Keratinocyte (primary cell): ENCODE results near the gene LSM14A. TPM values are rescaled to one million over a fixed set of nuclear protein-coding genes. Genes with fewer than 3 reads are reported as not detected.
"Not testable (repeated sequence)": the region's sequence is repeated elsewhere in the genome, so short reads cannot be mapped to it uniquely, and the experiment has no call there.

Source experiments
- DNase-seq: peaks from one replicate; pipeline ENCODE4 v3.0.0-alpha.2; 2011; ENCODE audit warnings: low read depth, missing footprints, low spot score
- FAIRE-seq: peaks from 2 replicates; lab custom pipeline; 2011; peaks lifted over from hg19 to GRCh38; lab: Jason Lieb, UNC
- H2AFZ ChIP-seq: 2 replicates; pipeline ENCODE4 v1.6.0; 2012; ENCODE audit warnings: low read length, control low read depth, inconsistent platforms; ENCODE audit not compliant: control insufficient read depth
- H3K27ac ChIP-seq: 2 replicates; pipeline ENCODE4 v1.5.1; 2011; ENCODE audit warnings: low read length; ENCODE audit not compliant: control insufficient read depth, insufficient read depth
- H3K27me3 ChIP-seq: 3 replicates; pipeline ENCODE4 v1.6.0; 2011; ENCODE audit warnings: low read length; ENCODE audit not compliant: control insufficient read depth, insufficient read depth; ENCODE audit errors: extremely low read depth
- H3K36me3 ChIP-seq, 2 experiments: 2 replicates in 1 of 2; 3 replicates in 1 of 2; pipeline ENCODE4 v1.5.1; 2011; ENCODE audit warnings: low read length in 2 of 2, mild to moderate bottlenecking in 1 of 2; ENCODE audit not compliant: control insufficient read depth in 2 of 2, insufficient read depth in 2 of 2; ENCODE audit errors: extremely low read depth in 1 of 2
- H3K4me1 ChIP-seq: 3 replicates; pipeline ENCODE4 v1.5.1; 2011; ENCODE audit warnings: low read length; ENCODE audit not compliant: control insufficient read depth, insufficient read depth; ENCODE audit errors: extremely low read depth
- H3K4me2 ChIP-seq: 3 replicates; pipeline ENCODE4 v1.6.0; 2011; ENCODE audit warnings: low read depth, low read length; ENCODE audit not compliant: control insufficient read depth, insufficient read depth; ENCODE audit errors: extremely low read depth
- H3K4me3 ChIP-seq, 3 experiments: fragments of 200-600 bp in 1 of 3; sonication (generic) in 1 of 3; 2 replicates in 2 of 3; 3 replicates in 1 of 3; pipeline ENCODE4 v1.5.1; 2011 to 2016; ENCODE audit warnings: low read length in 3 of 3, mild to moderate bottlenecking in 3 of 3, control low read depth in 2 of 3, inconsistent platforms in 1 of 3, low read depth in 1 of 3, mixed read lengths in 1 of 3, mixed run types in 1 of 3, moderate library complexity in 1 of 3; ENCODE audit not compliant: control insufficient read depth in 2 of 3, insufficient read depth in 2 of 3; ENCODE audit errors: extremely low read depth in 1 of 3
- H3K79me2 ChIP-seq: 2 replicates; pipeline ENCODE4 v1.6.0; 2012; ENCODE audit warnings: low read length; ENCODE audit not compliant: control insufficient read depth, insufficient read depth
- H3K9ac ChIP-seq: 3 replicates; pipeline ENCODE4 v1.6.0; 2011; ENCODE audit warnings: low read length; ENCODE audit not compliant: control insufficient read depth, insufficient read depth; ENCODE audit errors: extremely low read depth
- H3K9me1 ChIP-seq: 3 replicates; pipeline ENCODE4 v1.6.0; 2011; ENCODE audit warnings: low read length; ENCODE audit not compliant: control insufficient read depth, insufficient read depth; ENCODE audit errors: extremely low read depth
- H3K9me3 ChIP-seq: 2 replicates; pipeline ENCODE4 v1.5.1; 2012; ENCODE audit warnings: low read depth, low read length; ENCODE audit not compliant: control insufficient read depth
- H4K20me1 ChIP-seq: 3 replicates; pipeline ENCODE4 v1.6.0; 2011; ENCODE audit warnings: low read length; ENCODE audit not compliant: control insufficient read depth, insufficient read depth; ENCODE audit errors: extremely low read depth
- EZH2 ChIP-seq: IDR thresholded peaks from one replicate; pipeline ENCODE4 v1.6.1; 2012; ENCODE audit warnings: inconsistent platforms, mild to moderate bottlenecking, low read length, moderate library complexity
- dilution Hi-C: fragments of 300-500 bp; cut with MboI; formaldehyde crosslinking; loops from one replicate; pipeline ENCODE4 v1.7.0; 2020; ENCODE audit warnings: low sequenced_read_pairs; ENCODE audit not compliant: extremely low pct_ligation_motif_present
- polyA plus RNA-seq, 5 experiments: library from polyadenylated mRNA; depleted of rRNA in 3 of 5; stranded (reverse) in 3 of 5; stranded (forward) in 1 of 5; unstranded in 1 of 5; fragments of >200 nt; gene quantifications; 1 replicate in 1 of 5; 2 replicates in 3 of 5; 3 replicates in 1 of 5; pipeline versions ENCODE4 v1.2.1 to v1.2.3, GENCODE V29; 2011 to 2012; ENCODE audit warnings: missing spikeins in 2 of 5, low read depth in 1 of 5, low replicate concordance in 1 of 5
- TF ChIP-seq, protein P1 (sequence below), 3 experiments: IDR thresholded peaks in 1 of 3; conservative IDR thresholded peaks in 1 of 3; optimal IDR thresholded peaks in 1 of 3; 2 replicates in 2 of 3; 3 replicates in 1 of 3; pipeline versions ENCODE3 to v1.5.1; 2011; ENCODE audit warnings: low read length in 3 of 3, mild to moderate bottlenecking in 3 of 3, moderate library complexity in 2 of 3, control low read depth in 1 of 3, inconsistent platforms in 1 of 3; ENCODE audit not compliant: insufficient read depth in 2 of 3; ENCODE audit errors: extremely low read depth in 1 of 3

The LSM14A gene
- polyA plus RNA-seq, 1 donor (not counting 4 experiments of a cell fraction or from before 2014, with no cell fraction given): 103 TPM

DNA sequence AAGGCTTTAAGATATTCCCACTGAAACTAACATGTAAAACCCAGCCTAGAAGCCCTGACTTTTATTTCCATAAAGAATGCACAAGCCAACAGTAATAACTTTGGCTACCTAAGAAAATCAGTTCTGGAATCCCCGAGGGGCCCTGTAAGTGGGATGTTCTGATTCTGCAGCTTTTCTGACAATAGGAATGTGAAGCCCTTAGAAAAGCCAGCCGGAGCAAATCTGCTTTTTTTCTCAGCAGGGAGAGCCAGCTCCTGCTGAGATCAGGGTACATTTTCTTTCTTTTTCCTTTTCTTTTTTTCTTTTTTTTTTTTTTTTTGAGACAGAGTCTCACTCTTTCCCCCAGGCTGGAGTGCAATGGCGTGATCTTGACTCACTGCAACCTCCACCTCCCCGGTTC lies 74.0 kb downstream of the LSM14A start:
- H3K36me3 ChIP-seq: no peaks in the 10 kb centered on the region
- H3K4me2 ChIP-seq: no peak overlapping the region
- dilution Hi-C loops: no loop called here
- no peaks in the 10 kb centered on the region for H3K9me3 ChIP-seq
- H4K20me1 ChIP-seq: no peaks in the 10 kb centered on the region
- H3K9me1 ChIP-seq: no peaks in the 10 kb centered on the region
- TF ChIP-seq, protein P1, sequence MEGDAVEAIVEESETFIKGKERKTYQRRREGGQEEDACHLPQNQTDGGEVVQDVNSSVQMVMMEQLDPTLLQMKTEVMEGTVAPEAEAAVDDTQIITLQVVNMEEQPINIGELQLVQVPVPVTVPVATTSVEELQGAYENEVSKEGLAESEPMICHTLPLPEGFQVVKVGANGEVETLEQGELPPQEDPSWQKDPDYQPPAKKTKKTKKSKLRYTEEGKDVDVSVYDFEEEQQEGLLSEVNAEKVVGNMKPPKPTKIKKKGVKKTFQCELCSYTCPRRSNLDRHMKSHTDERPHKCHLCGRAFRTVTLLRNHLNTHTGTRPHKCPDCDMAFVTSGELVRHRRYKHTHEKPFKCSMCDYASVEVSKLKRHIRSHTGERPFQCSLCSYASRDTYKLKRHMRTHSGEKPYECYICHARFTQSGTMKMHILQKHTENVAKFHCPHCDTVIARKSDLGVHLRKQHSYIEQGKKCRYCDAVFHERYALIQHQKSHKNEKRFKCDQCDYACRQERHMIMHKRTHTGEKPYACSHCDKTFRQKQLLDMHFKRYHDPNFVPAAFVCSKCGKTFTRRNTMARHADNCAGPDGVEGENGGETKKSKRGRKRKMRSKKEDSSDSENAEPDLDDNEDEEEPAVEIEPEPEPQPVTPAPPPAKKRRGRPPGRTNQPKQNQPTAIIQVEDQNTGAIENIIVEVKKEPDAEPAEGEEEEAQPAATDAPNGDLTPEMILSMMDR (optimal IDR thresholded peaks at IDR 0.05 in 1 of 3, IDR thresholded peaks at IDR 0.05 in 1 of 3, conservative IDR thresholded peaks at IDR 0.05 in 1 of 3; ENCODE audit: extremely low read depth in 1 of 3, insufficient read depth in 2 of 3, low read length in 3 of 3): no peak
- TF ChIP-seq EZH2: no peak
- H3K27ac ChIP-seq: no peak overlapping the region
- FAIRE-seq: no peak
- no peaks in the 10 kb centered on the region for H3K27me3 ChIP-seq
- no peak overlapping the region for H3K4me3 ChIP-seq
- no peaks in the 10 kb centered on the region for H3K4me1 ChIP-seq
- DNase-seq: no peak
- H3K9ac ChIP-seq: no peak overlapping the region
- H2AFZ ChIP-seq: no peak overlapping the region
- H3K79me2 ChIP-seq: no peaks in the 10 kb centered on the region

- no peak for FAIRE-seq
- H3K79me2 ChIP-seq: no peaks in the 10 kb centered on the region
Observed at GRCh38 chr19:34248941-34249340, 76.6 kb downstream of the LSM14A start.

DNA sequence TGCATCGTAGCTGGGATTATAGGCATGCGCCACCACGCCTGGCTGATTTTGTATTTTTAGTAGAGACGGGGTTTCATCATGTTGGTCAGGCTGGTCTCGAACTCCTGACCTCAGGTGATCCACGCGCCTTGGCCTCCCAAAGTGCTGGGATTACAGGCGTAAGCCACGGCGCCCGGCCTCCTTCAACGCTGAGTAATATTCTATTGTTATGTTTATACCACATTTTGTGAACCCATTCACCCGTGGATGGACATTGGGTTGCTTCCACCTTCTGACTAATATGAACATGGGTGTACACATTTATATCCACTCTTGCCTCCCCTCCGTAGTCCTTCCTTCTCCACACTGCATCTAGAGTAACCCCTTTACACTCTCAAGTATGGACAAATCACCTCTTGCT lies 80.9 kb downstream of the LSM14A start:
- H3K36me3 ChIP-seq, H3K4me3 ChIP-seq, H3K9ac ChIP-seq, H3K27ac ChIP-seq, DNase-seq, dilution Hi-C loops, H2AFZ ChIP-seq, H3K27me3 ChIP-seq, H3K9me1 ChIP-seq, H3K9me3 ChIP-seq, H4K20me1 ChIP-seq, H3K4me2 ChIP-seq, FAIRE-seq, H3K4me1 ChIP-seq: not testable (repeated sequence)
- peaks cover 17% of the 10 kb centered on the region for H3K79me2 ChIP-seq

More at GRCh38 chr19:34248941-34249340, 76.6 kb downstream of the LSM14A start:
- H3K9ac ChIP-seq: no peak overlapping the region
- TF ChIP-seq, protein P1 (optimal IDR thresholded peaks at IDR 0.05 in 1 of 3, IDR thresholded peaks at IDR 0.05 in 1 of 3, conservative IDR thresholded peaks at IDR 0.05 in 1 of 3; ENCODE audit: extremely low read depth in 1 of 3, insufficient read depth in 2 of 3, low read length in 3 of 3): no peak
- TF ChIP-seq EZH2: no peak
- H4K20me1 ChIP-seq: no peaks in the 10 kb centered on the region
- no peaks in the 10 kb centered on the region for H3K9me1 ChIP-seq
- H3K9me3 ChIP-seq: no peaks in the 10 kb centered on the region
- no peak overlapping the region for H3K27ac ChIP-seq
- no peak overlapping the region for H3K4me3 ChIP-seq
- no peak overlapping the region for H3K4me2 ChIP-seq
- no peaks in the 10 kb centered on the region for H3K36me3 ChIP-seq
- DNase-seq: no peak
- dilution Hi-C loops: no loop called here
- H3K27me3 ChIP-seq: no peaks in the 10 kb centered on the region
- H2AFZ ChIP-seq: no peak overlapping the region
- no peaks in the 10 kb centered on the region for H3K4me1 ChIP-seq

DNA sequence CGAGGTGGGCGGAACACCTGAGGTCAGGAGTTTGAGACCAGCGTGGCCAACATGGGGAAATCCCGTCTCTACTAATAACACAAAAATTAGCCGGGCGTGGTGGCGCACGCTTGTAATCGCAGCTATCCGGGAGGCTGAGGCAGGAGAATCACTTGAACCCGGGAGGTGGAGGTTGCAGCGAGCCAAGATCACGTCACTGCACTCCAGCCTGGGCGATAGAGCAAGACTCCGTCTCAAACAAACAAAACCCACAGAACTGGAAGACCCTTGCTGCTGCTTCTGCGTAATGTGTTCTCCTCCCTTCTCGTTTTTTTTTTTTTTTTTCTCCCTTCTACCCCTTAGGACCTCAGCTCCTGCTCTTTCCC lies 81.4 kb downstream of the LSM14A start:
- H3K9me1 ChIP-seq, FAIRE-seq, H3K9me3 ChIP-seq, dilution Hi-C loops, H3K27me3 ChIP-seq, H4K20me1 ChIP-seq, H3K36me3 ChIP-seq, H3K4me1 ChIP-seq, DNase-seq: not testable (repeated sequence)
- H3K4me3 ChIP-seq: peak overlapping the region; percentile 64 to 86 (median 81)
- H3K79me2 ChIP-seq: peaks cover 17% of the 10 kb centered on the region
- H3K9ac ChIP-seq: peak overlapping the region; percentile 78
- H3K4me2 ChIP-seq: peak overlapping the region; percentile 77
- H3K27ac ChIP-seq: peak overlapping the region; percentile 63
- peak overlapping the region; percentile 91 for H2AFZ ChIP-seq
